Measurements from ENCODE around the gene SPOP.
"Not testable (repeated sequence)": the region's sequence is repeated elsewhere in the genome, so short reads cannot be mapped to it uniquely, and the experiment has no call there.

Gene SPOP

DNA sequence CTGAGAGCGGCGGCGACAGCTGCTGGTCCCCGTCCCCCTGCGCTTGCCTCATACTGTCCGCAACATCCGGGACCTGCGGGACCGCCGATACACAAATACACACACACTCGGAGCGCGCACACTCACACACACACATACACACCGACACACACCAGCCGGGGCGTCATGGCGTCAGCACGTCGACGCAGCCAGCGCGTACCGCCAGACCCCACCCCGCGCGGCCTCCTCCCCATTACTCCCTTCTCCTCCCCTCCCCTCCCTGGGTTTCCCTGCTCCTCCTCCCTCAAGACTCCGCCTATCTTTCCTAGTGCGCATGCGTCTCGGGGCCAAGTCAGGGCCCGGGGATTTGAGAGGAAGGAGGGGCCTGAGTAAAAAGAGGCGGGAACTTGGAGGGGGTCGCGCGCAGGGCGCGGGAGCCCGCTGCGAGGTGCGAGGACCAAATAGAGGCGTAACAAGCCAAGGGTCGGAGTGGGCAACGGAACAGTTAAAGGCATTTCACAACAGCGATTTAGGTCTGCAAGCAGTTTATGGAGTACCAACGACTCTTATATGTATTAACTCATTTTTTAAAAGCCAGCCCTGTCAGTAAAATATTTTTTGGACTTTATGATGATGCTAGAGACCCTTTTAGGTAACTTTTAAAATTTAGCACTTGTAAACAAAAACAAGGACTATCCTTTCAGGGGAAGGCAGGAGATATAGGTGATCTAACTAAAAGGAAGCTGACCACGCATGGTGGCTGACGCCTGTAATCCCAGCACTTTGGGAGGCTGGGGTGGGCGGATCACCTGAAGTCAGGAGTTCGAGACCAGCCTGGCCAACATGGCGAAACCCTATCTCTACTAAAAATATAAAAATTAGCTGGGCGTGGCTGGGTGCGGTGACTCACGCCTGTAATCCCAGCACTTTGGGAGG is at the start of gene SPOP:
Gene SPOP (minus strand): TSS at position 165 of the 915 bp plus-strand sequence. CDS start 55,287 bp downstream, outside the sequence.
- no peak for TF ChIP-seq CTCF (IDR thresholded peaks at IDR 0.05; ENCODE audit: unreplicated experiment in 3 of 3)
- H3K27ac Mint-ChIP-seq: peak within 1 kb of the TSS; percentile 87 to 99 (median 96)
- peaks cover 38% of the 10 kb centered on the region for H3K4me1 Mint-ChIP-seq
- no peaks in the 10 kb centered on the region for H3K9me3 Mint-ChIP-seq
- peak within 1 kb of the TSS; percentile 92 to 95 (median 94) for H3K4me3 Mint-ChIP-seq
- peaks cover 18% of the 10 kb centered on the region for H3K36me3 Mint-ChIP-seq (ENCODE audit: low read depth)
- H3K27me3 Mint-ChIP-seq (ENCODE audit: low read depth): peaks cover 12% of the 10 kb centered on the region

GRCh38 chr17:49727380-49727779 is 49.5 kb upstream of the SPOP start:
- H3K9me3 Mint-ChIP-seq: peaks cover 4% of the 10 kb centered on the region
- H3K36me3 Mint-ChIP-seq (ENCODE audit: low read depth): peaks cover 18% of the 10 kb centered on the region
- H3K27ac Mint-ChIP-seq: peak overlapping the region; percentile 73 to 86 (median 83)
- H3K4me1 Mint-ChIP-seq: peaks cover 80% of the 10 kb centered on the region
- H3K27me3 Mint-ChIP-seq (ENCODE audit: low read depth): no peaks in the 10 kb centered on the region
- H3K4me3 Mint-ChIP-seq: peak overlapping the region in 1 of 3 experiments; percentile 15
- TF ChIP-seq CTCF (IDR thresholded peaks at IDR 0.05; ENCODE audit: unreplicated experiment in 3 of 3): no peak

- Mint-ChIP-seq H3K27ac (peak overlapping the region; percentile 99 to 100 (median 100)), H3K36me3 (ENCODE audit: low read depth) (peaks cover 17% of the 10 kb centered on the region), H3K4me3 (no peak overlapping the region), H3K4me1 (peaks cover 84% of the 10 kb centered on the region), H3K27me3 (ENCODE audit: low read depth) (no peaks in the 10 kb centered on the region), H3K9me3 (peaks cover 4% of the 10 kb centered on the region)
- no peak for TF ChIP-seq CTCF (IDR thresholded peaks at IDR 0.05; ENCODE audit: unreplicated experiment in 3 of 3)
Observed at GRCh38 chr17:49725452-49726130, 47.7 kb upstream of the SPOP start.

GRCh38 chr17:49724552-49724951 is 46.7 kb upstream of the SPOP start:
- not testable (repeated sequence) for H3K9me3 Mint-ChIP-seq; H3K4me3 Mint-ChIP-seq; H3K27me3 Mint-ChIP-seq (ENCODE audit: low read depth)
- peaks cover 74% of the 10 kb centered on the region for H3K4me1 Mint-ChIP-seq
- peaks cover 22% of the 10 kb centered on the region for H3K36me3 Mint-ChIP-seq (ENCODE audit: low read depth)
- H3K27ac Mint-ChIP-seq: peak overlapping the region; percentile 99 to 100 (median 100)

DNA sequence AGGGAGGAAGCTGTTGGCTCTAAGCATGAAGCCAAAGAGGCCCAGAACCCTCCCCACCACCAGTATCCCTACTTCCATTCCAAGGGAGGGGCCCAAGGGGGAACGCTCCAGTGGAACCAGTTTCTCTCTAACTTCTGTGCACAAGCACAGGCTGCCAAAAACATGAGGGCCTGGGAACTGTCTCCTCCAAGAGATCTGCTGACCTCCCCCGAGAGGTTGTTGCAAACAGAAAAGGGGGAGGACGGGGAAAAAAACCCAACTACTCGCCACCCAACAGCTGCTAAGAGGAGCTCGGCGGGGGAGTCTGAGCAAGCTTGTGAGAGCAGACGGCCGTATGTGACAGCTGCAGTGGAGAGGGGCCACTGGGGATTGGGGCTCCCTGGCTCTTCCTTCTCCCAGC is 45.5 kb upstream of the SPOP start:
- H3K4me1 Mint-ChIP-seq: peaks cover 64% of the 10 kb centered on the region
- H3K27me3 Mint-ChIP-seq (ENCODE audit: low read depth): no peaks in the 10 kb centered on the region
- peaks cover 4% of the 10 kb centered on the region for H3K9me3 Mint-ChIP-seq
- no peak for TF ChIP-seq CTCF (IDR thresholded peaks at IDR 0.05; ENCODE audit: unreplicated experiment in 3 of 3)
- H3K27ac Mint-ChIP-seq: peak overlapping the region; percentile 99 to 100 (median 100)
- H3K36me3 Mint-ChIP-seq (ENCODE audit: low read depth): peaks cover 28% of the 10 kb centered on the region
- H3K4me3 Mint-ChIP-seq: peak overlapping the region in 2 of 3 experiments; percentile 48 to 64

DNA sequence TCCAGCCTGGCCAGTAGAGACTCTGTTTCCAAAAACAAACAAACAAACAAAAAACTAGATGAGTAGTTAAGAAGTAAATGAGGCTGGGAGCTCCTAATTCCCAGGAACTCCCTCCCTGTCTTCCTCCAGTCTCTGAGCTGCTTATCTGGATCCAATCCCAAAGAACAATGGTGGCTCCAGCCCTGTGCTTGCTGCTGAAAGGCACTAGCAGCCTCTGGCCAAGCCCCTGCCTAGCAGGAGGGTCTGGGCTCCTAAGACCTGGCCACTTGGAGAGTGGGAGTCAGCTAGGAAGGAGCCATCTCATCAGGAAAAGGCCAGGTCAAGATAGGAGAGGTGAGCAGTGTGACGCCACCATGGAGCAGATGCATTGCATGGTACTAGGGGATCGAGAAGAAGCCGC is 44.2 kb upstream of the SPOP start:
- Mint-ChIP-seq H3K4me3 (peak overlapping the region in 1 of 3 experiments; percentile 14), H3K27ac (peak overlapping the region; percentile 99 to 100 (median 100)), H3K9me3 (peaks cover 4% of the 10 kb centered on the region), H3K27me3 (ENCODE audit: low read depth) (no peaks in the 10 kb centered on the region), H3K4me1 (peaks cover 50% of the 10 kb centered on the region), H3K36me3 (ENCODE audit: low read depth) (peaks cover 40% of the 10 kb centered on the region)
- no peak for TF ChIP-seq CTCF (IDR thresholded peaks at IDR 0.05; ENCODE audit: unreplicated experiment in 3 of 3)

Measured in nephron (organoid).